HT-29 (cell line): ENCODE results near the gene CLIC5. TPM values are rescaled to one million over a fixed set of nuclear protein-coding genes. Genes with fewer than 3 reads are reported as not detected.
"Not testable (repeated sequence)": the region's sequence is repeated elsewhere in the genome, so short reads cannot be mapped to it uniquely, and the experiment has no call there.

ENCODE experiments used
- DNase-seq: peaks from one replicate; pipeline ENCODE4 v3.0.0-alpha.2; 2015; ENCODE audit warnings: low spot score
- total RNA-seq: library from RNA; depleted of rRNA; stranded (reverse); fragments of >200 nt; shearing (Covaris generic); gene quantifications from 2 replicates; pipeline ENCODE4 v1.2.3, GENCODE V29; 2014

Gene CLIC5
- total RNA-seq, 1 experiment from 2014 or later, result 4.0 TPM

DNA sequence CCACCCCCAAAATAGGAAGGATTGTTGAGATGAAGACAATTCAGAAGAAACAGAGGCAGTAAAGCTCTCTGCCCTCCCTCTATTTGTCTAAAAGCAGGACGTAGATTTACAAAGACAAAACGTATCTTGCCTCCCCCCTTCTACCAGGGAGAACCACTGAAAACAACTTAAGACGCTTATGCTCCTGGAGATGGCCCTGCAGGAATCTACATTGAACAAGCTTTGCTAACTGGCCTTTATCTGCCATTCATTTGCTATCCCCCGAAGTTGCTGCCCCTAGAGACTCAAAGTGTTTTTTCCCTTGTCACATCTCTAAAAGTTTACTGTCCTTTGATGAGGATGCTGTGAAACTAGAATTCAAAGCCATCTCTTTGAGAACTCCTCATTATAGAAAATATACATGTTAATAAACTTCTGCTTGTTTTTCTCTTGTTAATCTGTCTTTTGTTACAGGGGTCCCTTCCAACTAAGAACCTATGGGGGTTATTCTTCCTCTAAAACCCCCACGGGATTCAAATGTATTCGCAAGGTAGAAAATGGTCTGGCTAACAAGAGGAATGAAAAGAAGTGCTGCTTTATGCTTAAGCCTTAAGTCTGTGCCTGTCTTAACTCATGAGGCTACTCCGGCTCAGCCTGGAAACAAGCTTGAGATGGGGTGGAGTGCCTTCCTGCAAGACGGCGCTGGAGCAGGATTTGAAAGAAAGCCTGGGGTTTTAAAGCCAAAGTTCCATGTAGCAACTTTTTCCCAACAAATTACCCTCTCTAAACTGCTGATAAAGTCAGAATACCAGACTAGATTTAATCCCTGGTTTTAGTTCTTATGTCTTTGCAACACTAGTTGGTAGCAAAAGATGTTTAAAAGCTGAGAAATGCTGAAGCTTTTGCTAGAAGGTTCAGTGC, 88.0 kb downstream of the CLIC5 start:
- no peak for DNase-seq

DNA sequence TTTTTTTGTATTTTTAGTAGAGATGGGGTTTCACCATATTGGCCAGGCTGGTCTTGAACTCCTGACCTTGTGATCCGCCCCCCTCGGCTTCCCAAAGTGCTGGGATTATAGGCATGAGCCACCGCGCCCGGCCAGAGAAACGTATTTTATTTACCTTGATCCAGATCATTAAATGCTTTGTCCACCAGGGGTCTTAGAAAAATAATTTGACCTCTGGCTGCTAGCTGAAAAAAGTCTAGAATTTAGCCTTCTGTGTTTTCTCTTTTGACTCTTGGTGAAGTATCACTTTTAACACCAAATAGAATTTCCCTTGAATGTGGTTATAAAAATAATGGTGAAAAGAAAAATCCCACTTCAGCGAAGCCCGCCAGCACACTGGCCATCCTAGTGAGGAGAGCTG, 89.2 kb downstream of the CLIC5 start:
- not testable (repeated sequence) for DNase-seq

DNA sequence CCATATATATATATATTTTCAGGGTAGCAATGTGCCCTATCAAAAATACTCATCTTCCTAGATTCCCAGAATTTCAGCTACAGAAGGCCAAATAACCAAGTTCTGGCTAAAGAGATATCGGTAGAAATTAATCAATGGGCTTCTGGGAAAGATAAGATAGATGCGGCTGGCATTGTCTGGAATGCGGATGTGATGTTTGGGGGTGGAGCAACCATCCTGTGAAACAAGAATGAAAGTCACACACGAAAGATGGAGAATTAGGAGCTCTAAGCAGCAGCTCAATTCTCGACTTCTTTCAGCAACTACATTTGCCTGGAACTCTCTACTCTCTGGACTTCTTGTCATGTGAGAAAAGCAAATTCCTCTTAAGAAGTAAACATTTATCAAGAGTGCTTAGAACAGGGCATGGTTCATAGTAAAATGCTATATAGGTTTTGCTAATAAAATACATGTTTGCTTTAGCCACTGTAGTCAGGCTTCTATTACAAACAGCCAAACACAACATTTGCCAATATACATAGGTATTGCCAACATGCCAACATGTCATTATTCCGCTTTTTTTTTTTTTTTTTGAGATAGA, 90.8 kb downstream of the CLIC5 start:
- DNase-seq, result no peak

DNA sequence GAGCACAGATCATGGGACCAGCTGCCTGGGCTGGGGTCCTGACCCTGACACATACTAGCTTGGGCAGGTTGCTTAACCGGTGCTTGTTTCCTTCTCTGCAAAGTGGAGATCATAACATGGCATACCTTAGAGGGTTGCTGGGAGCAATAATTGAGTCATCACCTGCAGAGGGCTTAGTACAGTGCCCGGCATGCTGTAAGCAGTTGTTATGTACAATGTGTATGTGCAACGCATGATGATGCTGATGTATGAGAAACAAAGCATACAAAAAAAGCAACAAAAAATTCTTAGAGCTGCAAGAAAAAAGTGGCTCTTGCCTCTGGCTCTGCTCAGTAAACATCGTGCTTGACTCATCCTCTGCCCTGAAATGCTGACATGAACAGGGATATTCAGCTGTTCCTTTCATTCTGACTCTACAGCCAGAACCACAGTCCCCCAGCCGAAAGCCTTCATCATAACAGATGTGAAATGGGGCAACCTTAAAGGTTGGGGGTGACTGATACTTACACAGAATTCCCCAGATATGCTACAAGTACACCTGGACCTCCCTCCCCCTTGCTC, 91.7 kb downstream of the CLIC5 start:
- DNase-seq, result no peak

DNA sequence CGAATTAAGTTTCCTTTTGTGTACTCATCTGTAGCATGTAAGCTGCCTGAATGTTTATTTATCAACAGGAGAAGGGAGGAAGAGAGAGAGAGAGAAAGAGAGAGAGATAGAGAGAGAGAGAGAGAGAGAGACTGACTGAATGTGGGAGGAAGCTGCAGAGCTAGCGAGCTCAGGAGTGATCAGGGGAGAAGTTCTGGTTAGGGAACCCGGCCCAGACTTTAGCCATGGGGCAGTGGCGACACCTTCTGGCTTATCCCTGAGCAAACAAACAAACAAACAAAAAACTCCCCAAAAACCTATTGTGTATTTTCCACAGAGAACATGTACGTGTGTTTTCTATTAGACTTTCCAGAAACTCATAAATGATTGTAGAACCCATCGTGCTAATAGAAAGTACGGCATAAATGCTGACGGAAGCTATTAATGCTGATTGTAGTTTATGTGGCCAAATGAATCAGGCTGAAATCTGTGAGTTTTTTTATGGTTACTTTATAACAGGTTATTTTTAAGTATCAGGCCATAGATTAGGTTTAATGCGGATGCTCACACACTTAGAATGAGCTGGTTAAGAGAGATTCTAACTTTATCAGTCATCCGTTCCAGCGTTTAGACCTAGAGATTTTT, 92.8 kb downstream of the CLIC5 start:
- peak; percentile 77 for DNase-seq

DNA sequence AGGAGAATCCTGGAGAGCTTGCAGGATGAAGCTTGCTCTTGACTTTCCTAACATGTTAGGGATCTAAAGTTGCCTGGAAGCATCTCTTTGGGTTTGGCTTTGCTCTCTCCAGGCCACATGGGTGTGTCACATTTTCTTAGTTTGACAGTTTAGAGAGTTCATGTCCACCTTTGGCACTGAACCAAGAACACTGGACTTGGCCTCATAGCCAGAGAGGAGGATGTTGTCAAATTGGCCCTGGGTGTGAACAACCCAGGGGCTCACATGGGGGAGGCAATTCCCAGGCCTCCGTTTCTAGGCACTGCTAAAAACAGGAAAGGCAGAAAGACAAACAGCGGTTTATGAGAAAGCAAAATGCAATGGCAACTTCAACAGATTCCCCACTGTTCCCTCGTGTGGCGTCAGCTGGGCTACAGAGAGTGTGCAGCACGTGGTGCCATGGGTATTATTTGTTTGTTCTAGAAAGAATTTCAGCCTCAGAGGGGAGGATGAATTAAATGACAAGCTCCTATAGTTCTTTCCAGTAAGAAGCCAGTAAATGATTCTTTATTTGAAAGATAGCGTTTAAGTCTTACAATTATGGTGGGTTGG, 93.9 kb downstream of the CLIC5 start:
- no peak for DNase-seq

DNA sequence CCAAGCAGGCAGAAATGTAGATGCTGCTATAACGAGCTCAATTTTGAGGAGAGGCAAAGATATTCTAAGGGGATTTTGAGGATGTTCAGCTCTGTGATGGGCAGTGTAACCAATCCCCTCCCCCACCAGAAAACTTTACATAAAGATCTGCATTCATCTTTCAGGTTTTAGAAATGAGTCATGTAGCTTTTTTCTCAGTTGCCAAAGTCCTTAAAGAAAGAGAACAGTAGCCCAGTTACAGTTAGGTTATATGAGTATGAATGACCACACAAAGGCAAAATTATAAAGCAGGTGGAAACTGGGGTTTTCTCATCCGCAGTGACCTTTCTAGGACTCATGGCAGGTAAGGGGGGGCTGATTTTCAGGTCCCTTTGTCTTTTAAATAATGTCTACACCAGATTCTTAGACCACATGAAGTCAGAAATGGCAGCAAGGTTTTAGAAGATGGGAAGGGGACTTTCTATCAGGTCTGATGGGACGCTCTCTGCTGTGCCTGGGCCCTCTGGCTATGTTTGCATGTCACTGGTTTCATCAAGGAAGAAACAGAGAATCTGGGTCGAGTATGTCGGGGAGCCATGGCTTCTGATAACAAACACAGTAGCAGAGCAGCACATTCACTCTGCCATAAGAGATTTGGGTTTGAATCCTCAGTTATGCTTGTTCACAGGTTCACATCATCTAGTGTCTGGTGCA, 94.7 kb downstream of the CLIC5 start:
- no peak for DNase-seq

DNA sequence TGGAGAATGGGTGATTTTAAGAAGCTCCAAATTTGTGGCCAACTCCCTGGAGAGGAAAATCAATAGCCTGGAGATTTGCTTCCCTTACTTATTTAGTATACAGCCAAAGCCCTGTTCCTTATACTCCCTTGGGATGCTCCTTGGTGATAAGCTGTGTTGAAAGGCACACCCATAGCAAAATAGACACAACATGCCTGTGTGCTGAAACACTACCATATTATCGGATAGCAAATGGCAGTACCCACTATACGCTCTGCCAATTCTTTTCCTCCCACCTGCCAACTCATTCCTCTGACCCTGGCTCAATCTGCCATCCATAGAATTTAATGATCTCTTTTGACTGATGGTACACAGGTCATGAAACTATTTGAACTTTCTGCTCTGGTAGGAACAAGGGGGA, 98.2 kb downstream of the CLIC5 start:
- no peak for DNase-seq

DNA sequence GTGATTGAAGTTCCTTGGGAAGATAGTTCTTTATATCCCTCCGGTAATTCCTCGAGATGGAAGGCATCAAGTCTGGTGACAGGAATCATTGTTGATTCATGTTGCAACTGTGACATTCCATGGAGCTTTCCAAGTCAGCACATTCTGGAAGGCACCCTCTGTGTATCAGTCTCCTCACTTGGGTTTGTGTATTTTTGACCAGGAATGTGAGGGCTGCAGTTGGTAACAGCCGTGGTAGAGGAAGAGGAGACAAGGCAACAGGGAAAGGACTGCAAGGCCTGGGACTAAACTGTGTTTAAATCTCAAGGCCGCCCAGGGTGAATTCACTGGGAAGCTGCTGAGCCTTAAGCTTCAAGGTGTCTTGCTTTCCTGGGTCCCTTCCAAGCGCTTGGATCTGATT, 99.0 kb downstream of the CLIC5 start:
- no peak for DNase-seq

DNA sequence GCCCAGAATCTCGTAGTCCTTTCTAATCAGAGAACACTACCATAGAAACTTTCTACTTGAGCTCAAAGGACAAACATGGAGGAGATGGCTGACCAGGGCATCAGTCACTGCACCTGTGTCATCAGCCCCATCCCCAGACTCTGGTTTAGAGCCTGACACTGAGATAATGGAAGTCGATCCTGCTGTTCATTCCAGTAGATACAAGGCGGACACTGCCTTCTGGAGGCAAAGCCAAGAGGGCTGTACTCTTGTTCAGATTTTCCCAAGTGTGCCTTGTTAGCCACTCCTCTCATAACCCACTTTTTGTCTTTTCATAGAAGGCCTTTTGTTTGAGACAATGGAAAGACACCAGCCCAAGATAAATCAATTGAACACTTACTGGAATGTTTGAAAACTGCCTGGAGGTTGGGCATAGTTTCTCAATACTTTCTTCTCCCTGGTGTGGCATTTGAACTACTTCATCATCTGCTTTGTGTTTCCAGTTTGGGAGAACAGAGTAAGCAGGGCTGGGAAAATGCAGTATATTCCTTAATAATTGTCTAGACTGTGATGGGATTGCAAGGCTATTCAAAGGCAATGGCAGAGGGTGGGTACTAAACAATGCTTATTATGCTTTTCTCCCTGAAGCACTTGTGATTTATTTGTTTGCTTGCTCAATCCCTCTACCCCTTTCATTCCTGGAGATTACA, 99.7 kb downstream of the CLIC5 start:
- DNase-seq, result no peak

DNA sequence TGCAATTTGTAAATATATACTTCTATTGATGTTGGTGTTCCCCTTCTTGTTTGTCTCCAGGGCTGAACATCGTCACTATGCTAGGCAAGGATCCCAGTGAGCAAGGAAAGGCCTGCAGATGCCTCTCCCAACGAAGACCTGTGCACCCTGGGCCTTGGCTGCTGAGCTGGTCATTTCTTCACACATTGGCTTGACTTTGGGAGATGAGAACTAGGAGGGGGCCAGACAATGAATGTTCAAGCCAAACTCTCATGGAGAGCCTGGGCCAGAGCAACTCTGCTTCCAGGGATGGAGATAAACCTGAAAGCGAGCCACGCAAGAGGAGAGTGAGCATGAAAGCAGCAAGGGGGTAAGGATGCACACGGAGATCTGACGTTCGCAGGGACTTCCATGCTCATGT, 104.0 kb downstream of the CLIC5 start:
- DNase-seq, result no peak

DNA sequence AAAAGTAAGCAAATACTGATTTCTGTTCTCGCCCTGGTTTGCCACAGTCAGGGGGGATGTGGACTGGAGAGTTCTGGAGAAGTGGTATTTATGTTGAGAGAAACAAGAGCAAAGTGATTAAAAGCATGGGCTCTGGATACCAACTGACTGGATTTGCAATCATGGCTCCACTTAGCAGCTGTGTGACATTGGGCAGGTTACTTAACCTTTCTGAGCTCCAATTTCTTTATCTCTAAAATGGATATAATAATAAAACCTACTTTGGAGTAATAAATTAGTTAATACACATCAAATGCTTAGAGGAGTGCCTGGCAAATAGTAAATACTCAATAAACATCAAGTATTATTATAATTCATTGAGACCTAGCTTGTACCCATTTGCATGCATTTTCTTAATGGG, 111.7 kb downstream of the CLIC5 start:
- no peak for DNase-seq

DNA sequence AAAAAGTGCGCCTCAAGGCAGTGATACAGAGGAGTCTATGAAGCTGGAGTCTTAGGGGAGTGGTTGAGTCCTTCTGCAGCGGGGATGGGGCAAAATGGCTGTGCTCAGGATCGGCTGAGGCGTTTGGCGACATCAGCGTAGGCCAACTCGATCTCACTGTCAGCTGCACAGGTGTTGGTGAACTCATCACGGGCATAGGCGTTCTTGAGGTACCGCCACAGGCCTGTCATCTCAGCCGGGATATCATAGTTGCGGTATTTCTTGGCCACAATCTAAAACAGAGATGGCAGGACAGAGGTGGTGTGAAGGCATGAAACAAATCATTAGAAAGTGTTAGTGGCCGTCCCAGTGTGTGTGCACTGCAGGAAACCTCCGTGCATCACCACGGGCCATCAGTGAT, 112.7 kb downstream of the CLIC5 start:
- DNase-seq, result no peak

DNA sequence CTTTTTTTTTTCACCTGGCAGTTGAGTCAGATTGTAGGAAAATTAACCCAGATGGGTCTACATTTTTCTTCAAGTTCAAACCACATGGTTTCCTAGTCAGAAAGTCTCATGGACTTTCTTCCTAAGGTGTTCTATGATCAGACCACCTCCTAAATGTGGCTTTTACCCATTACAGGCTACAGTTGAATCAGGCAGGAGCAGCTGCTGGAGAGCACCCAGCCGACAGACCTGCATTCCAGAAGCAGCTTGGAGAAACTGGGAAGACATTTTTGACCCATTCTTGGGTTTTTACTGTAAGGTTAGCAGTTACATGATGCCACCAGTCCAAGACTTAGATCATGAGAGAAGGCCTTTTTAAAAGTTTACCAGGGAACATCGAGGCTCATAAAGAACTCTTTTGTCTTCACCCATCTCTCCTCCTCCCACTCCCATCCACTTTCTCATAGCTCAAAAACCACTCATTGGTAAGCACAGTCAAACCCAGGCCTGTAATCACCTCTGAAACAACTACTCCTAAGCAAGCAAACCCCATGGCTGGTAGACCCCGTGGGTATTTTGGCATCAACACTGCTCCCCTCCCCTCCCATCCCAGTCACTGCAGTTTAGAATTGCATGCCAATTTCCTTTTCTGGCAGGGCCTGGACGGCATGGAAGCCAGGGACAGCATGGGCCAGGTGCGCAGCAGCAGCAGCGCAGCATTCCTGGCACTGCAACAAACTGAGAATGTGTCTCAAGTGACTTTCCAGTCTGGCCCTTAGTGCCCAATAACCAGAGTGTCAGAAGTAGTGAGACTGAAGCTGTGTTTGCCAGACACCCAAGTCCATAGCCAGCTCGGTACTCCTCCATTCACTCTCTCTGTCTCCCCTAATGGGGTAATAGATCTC, 113.7 kb downstream of the CLIC5 start:
- no peak for DNase-seq

DNA sequence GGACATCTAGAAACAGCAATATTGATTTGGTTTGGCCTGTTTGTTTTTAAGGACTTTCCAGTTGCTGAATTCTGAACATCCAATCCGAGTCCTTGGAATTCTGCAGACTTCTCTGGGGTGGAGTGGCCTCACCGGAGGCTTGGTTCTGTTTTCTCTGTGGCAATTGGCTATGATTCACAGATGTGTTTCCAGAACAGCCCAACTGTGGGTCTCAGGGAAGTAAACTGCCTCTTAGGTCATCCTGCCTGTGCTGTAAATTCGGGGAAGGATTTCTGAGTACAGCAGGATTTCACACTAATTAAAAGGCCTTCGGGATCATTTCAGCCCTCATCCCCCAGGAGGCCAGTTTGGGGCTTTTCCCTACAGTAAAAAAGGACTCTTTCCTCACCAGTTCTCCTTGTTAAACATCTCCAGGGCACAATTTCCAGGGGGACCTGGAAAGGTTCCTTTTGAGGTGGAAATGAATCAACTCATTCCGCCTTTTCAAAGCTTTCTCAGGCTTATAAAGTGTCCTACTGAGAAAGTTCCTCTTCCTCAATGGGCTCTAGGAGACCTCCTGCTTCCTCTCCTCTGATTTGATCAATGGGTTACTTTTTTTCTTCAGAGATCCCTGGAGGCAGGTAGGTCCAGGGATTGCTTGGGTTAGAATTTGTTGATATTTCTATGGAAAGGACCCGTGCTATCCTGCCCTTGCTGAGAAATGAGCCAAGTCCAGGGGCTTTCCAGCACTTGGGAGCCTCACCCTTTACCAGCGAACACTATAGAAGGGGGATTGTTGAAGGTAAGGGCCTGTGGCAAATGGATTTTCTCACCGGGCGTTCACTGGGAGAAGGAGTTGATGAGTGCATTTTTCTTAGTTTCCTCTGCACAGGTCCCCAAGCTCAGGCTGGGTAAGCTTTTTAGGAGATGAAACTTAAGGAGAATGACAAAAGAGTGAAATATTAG, 114.6 kb downstream of the CLIC5 start:
- no peak for DNase-seq

DNA sequence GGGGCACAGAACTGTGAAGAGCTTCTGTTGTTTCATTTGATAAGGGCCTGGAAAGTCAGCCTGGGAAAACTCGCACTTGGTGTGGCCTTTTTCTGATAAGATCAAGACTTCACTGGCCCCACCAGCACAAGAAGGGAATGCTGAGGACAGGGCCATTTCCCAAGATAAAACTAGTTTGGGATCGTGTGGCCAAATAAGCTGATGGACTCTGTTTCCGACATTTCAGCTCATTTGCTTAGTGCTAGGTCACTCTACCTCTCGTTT, 116.0 kb downstream of the CLIC5 start:
- DNase-seq, result no peak

DNA sequence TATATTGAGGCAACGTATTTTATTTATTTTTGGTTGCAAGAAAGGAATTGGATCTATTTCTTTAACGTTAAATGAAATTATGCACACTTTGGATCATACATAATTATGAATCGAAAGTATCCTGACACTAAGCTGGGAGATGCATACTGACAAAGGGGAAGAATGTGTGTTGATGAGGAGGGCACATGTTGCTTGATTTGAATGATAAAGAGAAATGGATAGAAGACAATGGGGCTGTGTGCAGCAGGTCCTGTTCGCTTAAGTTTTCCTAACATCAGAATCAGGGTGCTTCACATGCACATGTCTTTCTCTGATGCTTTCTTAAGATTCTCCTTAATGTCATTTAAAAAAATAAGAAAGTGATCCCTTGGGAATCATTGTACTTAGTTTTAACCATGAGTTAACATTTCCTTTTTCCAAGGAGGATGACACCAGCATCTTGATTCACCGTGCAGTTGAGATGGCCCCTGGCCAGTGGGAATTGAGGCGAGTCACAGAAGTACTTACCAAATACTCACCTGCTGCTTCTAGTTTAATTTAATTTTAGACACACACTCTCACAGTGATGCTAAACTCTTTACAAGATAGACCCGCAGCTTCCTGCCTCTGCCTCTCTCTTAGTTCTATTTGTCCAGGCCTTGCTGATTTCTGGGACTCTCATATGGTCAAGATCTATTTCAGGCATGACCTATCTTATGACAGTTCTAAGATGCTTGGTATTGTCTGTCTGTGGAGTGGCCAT, 116.5 kb downstream of the CLIC5 start:
- DNase-seq, result no peak

DNA sequence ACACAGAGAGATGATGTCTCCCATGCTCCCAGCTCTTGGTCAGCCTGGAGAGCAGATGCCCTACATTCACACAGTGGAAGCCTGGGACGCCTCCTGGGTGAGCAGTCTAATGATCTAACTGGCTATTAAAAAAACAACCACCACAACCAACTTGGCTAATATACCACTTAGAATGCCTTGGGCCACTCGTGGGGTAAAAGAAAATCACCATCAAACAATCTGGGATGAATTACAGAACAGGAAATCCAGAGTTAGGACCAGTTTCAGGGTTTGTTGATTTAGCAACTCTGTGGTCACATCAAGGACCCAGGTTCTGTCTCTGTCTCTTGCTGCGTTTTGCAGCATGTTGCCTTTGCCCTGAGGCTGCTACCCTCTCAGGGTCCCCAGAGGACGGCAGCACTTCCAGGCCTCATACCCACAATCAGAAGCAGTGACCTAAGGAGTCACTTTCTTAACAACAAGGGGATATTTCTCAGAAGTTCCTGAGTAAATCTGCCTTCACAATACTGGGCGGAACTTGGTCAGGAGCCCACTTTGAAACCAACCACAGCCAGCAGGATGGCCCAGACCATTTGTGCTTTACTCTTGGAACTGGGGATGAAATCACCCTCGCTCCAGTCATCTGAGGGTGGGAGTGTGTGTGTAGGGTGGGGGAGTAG, 118.7 kb downstream of the CLIC5 start:
- DNase-seq, result no peak
